Neuronal stem cell (in vitro differentiated cells): ENCODE results near the gene SIAE.
A peak's percentile ranks its signal among the peaks of the same experiment; 100 is the strongest.

Experiments
- DNase-seq: peaks from one replicate; pipeline ENCODE4 v3.0.0-alpha.2; 2013; ENCODE audit warnings: low spot score
- H2AFZ ChIP-seq: one replicate; pipeline ENCODE4 v1.6.1; 2013; ENCODE audit warnings: mild to moderate bottlenecking, low read length, inconsistent platforms
- H2AK5ac ChIP-seq: 2 replicates; pipeline ENCODE4 v1.6.1; 2013; ENCODE audit warnings: low read depth, mild to moderate bottlenecking, inconsistent platforms, low read length, moderate library complexity, mixed read lengths
- H2BK120ac ChIP-seq: 2 replicates; pipeline ENCODE4 v1.6.1; 2013; ENCODE audit warnings: low read depth, mild to moderate bottlenecking, inconsistent platforms, low read length, moderate library complexity, mixed read lengths
- H2BK12ac ChIP-seq: one replicate; pipeline ENCODE4 v1.6.1; 2013; ENCODE audit warnings: low read length, inconsistent platforms
- H2BK15ac ChIP-seq: 2 replicates; pipeline ENCODE4 v1.6.1; 2013; ENCODE audit warnings: mild to moderate bottlenecking, low read length, inconsistent platforms, mixed read lengths
- H2BK5ac ChIP-seq: one replicate; pipeline ENCODE4 v1.6.1; 2013; ENCODE audit warnings: inconsistent platforms, mild to moderate bottlenecking, low read length, moderate library complexity
- H3K14ac ChIP-seq: one replicate; pipeline ENCODE4 v1.6.1; 2013; ENCODE audit warnings: low read length, inconsistent platforms
- H3K18ac ChIP-seq: 2 replicates; pipeline ENCODE4 v1.6.1; 2013; ENCODE audit warnings: low read length, inconsistent platforms
- H3K23ac ChIP-seq: 2 replicates; pipeline ENCODE4 v1.6.1; 2013; ENCODE audit warnings: low read depth, mild to moderate bottlenecking, mixed read lengths, low read length, inconsistent platforms; ENCODE audit not compliant: poor library complexity
- H3K27ac ChIP-seq: replicated peaks from 3 replicates; pipeline ENCODE4 v1.5.1; 2013; ENCODE audit warnings: low read length, inconsistent platforms
- H3K27me3 ChIP-seq, 3 experiments: 2 replicates each; pipeline ENCODE4 v1.6.1; 2013; ENCODE audit warnings: low read length in 3 of 3, mild to moderate bottlenecking in 2 of 3, inconsistent platforms in 1 of 3, low read depth in 1 of 3, mixed read lengths in 1 of 3, moderate library complexity in 1 of 3; ENCODE audit not compliant: control insufficient read depth in 3 of 3, insufficient read depth in 3 of 3
- H3K36me3 ChIP-seq, 2 donors: replicated peaks in 1 of 2; 2 replicates each; pipeline ENCODE4 v1.6.1; 2013; ENCODE audit warnings: low read length in 2 of 2; ENCODE audit not compliant: control insufficient read depth in 2 of 2, insufficient read depth in 2 of 2
- H3K4ac ChIP-seq: 2 replicates; pipeline ENCODE4 v1.6.1; 2013; ENCODE audit warnings: inconsistent platforms, mild to moderate bottlenecking, low read length, moderate library complexity
- H3K4me1 ChIP-seq, 2 donors: 1 replicate in 1 of 2; 2 replicates in 1 of 2; pipeline ENCODE4 v1.6.1; 2013; ENCODE audit warnings: low read length in 2 of 2, low read depth in 1 of 2; ENCODE audit not compliant: control insufficient read depth in 2 of 2, insufficient read depth in 1 of 2
- H3K4me2 ChIP-seq: one replicate; pipeline ENCODE4 v1.6.1; 2013; ENCODE audit warnings: mild to moderate bottlenecking, low read length, inconsistent platforms; ENCODE audit not compliant: insufficient read depth, poor library complexity, severe bottlenecking
- H3K4me3 ChIP-seq, 2 donors: 2 replicates each; pipeline ENCODE4 v1.5.1; 2013; ENCODE audit warnings: low read length in 2 of 2, mild to moderate bottlenecking in 2 of 2, inconsistent platforms in 1 of 2, moderate library complexity in 1 of 2
- H3K79me1 ChIP-seq: one replicate; pipeline ENCODE4 v1.6.1; 2013; ENCODE audit warnings: low read depth, mild to moderate bottlenecking, inconsistent platforms, low read length, moderate library complexity
- H3K9ac ChIP-seq: one replicate; pipeline ENCODE4 v1.6.1; 2013; ENCODE audit warnings: mild to moderate bottlenecking, low read depth, low read length, inconsistent platforms; ENCODE audit not compliant: poor library complexity
- H3K9me3 ChIP-seq, 2 donors: replicated peaks in 1 of 2; 2 replicates each; pipeline versions ENCODE3 to v1.6.1; 2013; ENCODE audit warnings: low read length in 2 of 2, mild to moderate bottlenecking in 2 of 2, inconsistent platforms in 1 of 2, low read depth in 1 of 2, mixed read lengths in 1 of 2, moderate library complexity in 1 of 2; ENCODE audit not compliant: control insufficient read depth in 2 of 2, insufficient read depth in 1 of 2
- H4K8ac ChIP-seq: one replicate; pipeline ENCODE4 v1.6.1; 2013; ENCODE audit warnings: low read depth, mild to moderate bottlenecking, inconsistent platforms, low read length, moderate library complexity
- H4K91ac ChIP-seq: one replicate; pipeline ENCODE4 v1.6.1; 2013; ENCODE audit warnings: low read length, low read depth, mild to moderate bottlenecking, inconsistent platforms; ENCODE audit not compliant: poor library complexity
- WGBS, 2 donors: extraction: QIAGEN DNeasy Blood & Tissue Kit; methylation state at CpG; one replicate each; pipeline ENCODE4 v1.1.7; 2013; ENCODE audit warnings: missing lambda C conversion rate in 2 of 2, mixed read lengths in 1 of 2; ENCODE audit not compliant: insufficient read length in 2 of 2, insufficient replicate concordance in 1 of 2; ENCODE audit errors: extremely low coverage in 2 of 2; 5-methylcytosine and 5-hydroxymethylcytosine counted together

SIAE gene

DNA sequence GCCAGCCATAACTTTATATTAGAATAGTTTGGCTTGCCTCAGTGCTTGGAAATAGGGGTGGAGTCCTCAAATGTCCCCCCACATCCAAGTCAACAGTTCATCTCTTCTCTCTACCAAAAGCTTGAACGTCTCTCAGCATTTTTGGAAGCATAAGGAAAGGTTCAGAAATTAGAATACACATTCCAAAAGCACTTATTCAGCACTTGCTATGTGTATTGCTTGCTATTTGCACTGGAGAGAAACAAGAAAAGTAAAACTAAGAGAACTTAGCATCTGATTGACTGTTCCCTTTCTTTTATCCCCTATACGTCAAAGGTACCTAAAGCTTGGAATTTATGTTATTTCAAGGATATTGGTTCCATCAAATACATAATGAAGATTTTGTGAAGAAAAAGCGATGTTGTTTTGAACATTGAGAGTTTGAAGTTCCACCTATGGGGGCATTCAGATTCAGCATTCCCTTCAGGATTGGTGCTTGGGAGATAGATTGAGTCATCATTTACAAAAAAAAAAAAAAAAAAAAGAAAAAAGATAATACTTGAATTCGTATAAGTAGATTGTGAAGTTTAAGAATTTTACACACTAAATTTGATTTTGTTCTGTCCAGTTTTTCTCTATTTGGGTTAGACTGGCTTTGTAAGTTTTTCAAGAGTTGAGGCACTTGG is 49.5 kb downstream of the SIAE start:
- no peak overlapping the region for H3K27ac ChIP-seq
- DNase-seq: no peak
- H3K36me3 ChIP-seq: peaks cover 18 to 47% of the 10 kb centered on the region in 2 donors
- H2AK5ac ChIP-seq: no peak overlapping the region
- H2BK120ac ChIP-seq: no peak overlapping the region
- peak overlapping the region in 1 of 2 donors; percentile 66 for H3K4me3 ChIP-seq
- no peak overlapping the region for H3K9ac ChIP-seq
- no CpG with 5 or more reads among the region's 4 CpGs for WGBS, 2 donors
- H3K4ac ChIP-seq: no peak overlapping the region
- H3K4me1 ChIP-seq: peaks cover 2 to 7% of the 10 kb centered on the region in 2 donors
- H2BK5ac ChIP-seq: no peak overlapping the region
- H3K9me3 ChIP-seq: no peaks in the 10 kb centered on the region
- no peak overlapping the region for H2AFZ ChIP-seq
- H2BK15ac ChIP-seq: no peak overlapping the region
- H3K4me2 ChIP-seq: no peak overlapping the region
- no peak overlapping the region for H4K91ac ChIP-seq
- peaks cover 2% of the 10 kb centered on the region for H3K79me1 ChIP-seq
- no peak overlapping the region for H4K8ac ChIP-seq
- H3K27me3 ChIP-seq: peaks cover 0 to 18% (median 4%) of the 10 kb centered on the region in 3 experiments
- no peak overlapping the region for H3K18ac ChIP-seq
- no peak overlapping the region for H2BK12ac ChIP-seq
- H3K14ac ChIP-seq: no peak overlapping the region
- H3K23ac ChIP-seq: no peak overlapping the region

GRCh38 chr11:124622531-124623451 is 50.7 kb downstream of the SIAE start, which contains the start of gene TBRG1:
Gene TBRG1, plus strand, starts transcription at chr11:124622864. Its CDS starts 220 bp downstream, at chr11:124623084.
- Histone ChIP-seq H3K9ac (peak within 1 kb of the TSS; percentile 81), H2BK120ac (no peak within 1 kb of the TSS), H3K9me3 (no peaks in the 10 kb centered on the region), H3K23ac (peak within 1 kb of the TSS; percentile 46), H3K4me1 (peaks cover 2 to 7% of the 10 kb centered on the region in 2 donors), H3K18ac (peak within 1 kb of the TSS; percentile 9), H3K27me3 (peaks cover 0 to 28% (median 5%) of the 10 kb centered on the region in 3 experiments), H2BK15ac (no peak within 1 kb of the TSS), H2BK12ac (no peak within 1 kb of the TSS), H4K8ac (no peak within 1 kb of the TSS), H3K36me3 (peaks cover 17 to 36% of the 10 kb centered on the region in 2 donors), H2AK5ac (no peak within 1 kb of the TSS), H3K4me2 (peak within 1 kb of the TSS; percentile 74), H3K14ac (no peak within 1 kb of the TSS), H2AFZ (peak within 1 kb of the TSS; percentile 79), H3K27ac (peak within 1 kb of the TSS; percentile 51), H3K4ac (no peak within 1 kb of the TSS), H3K79me1 (peaks cover 2% of the 10 kb centered on the region), H4K91ac (no peak within 1 kb of the TSS), H2BK5ac (no peak within 1 kb of the TSS), H3K4me3 (peak within 1 kb of the TSS; percentile 66 to 90)
- DNase-seq: peak; percentile 84
- no CpG with 5 or more reads among the region's 57 CpGs for WGBS, 2 donors

- Histone ChIP-seq H4K91ac (no peak overlapping the region), H3K23ac (no peak overlapping the region), H3K4me3 (no peak overlapping the region), H3K9me3 (no peaks in the 10 kb centered on the region), H3K27ac (no peak overlapping the region), H2BK15ac (no peak overlapping the region), H3K4me1 (peaks cover 2 to 4% of the 10 kb centered on the region in 2 donors), H3K27me3 (peaks cover 0 to 38% (median 5%) of the 10 kb centered on the region in 3 experiments), H3K18ac (no peak overlapping the region), H3K36me3 (no peaks in the 10 kb centered on the region), H3K4me2 (no peak overlapping the region), H2BK12ac (no peak overlapping the region), H2BK120ac (no peak overlapping the region), H3K79me1 (no peaks in the 10 kb centered on the region), H3K9ac (no peak overlapping the region), H2BK5ac (no peak overlapping the region), H2AFZ (no peak overlapping the region), H3K4ac (no peak overlapping the region), H2AK5ac (no peak overlapping the region), H4K8ac (no peak overlapping the region), H3K14ac (no peak overlapping the region)
- DNase-seq: no peak
- no CpG with 5 or more reads among the region's 5 CpGs for WGBS, 2 donors
These were observed 54.7 kb downstream of the SIAE start for GRCh38 chr11:124618863-124619262.
